GM12873 (cell line): ENCODE measurements around the gene NLRP11.
"Not testable (repeated sequence)": the region's sequence is repeated elsewhere in the genome, so short reads cannot be mapped to it uniquely, and the experiment has no call there.

Experiments
- TF ChIP-seq, protein P1 (sequence below): IDR thresholded peaks from 2 replicates; pipeline ENCODE4 v1.5.1; 2012; ENCODE audit warnings: low read depth, mild to moderate bottlenecking, moderate library complexity, low read length, control low read depth; ENCODE audit not compliant: insufficient read depth; ENCODE audit errors: missing control alignments

The NLRP11 gene

GRCh38 chr19:55801416-55801815, 30.4 kb downstream of the NLRP11 start:
- TF ChIP-seq, protein P1, sequence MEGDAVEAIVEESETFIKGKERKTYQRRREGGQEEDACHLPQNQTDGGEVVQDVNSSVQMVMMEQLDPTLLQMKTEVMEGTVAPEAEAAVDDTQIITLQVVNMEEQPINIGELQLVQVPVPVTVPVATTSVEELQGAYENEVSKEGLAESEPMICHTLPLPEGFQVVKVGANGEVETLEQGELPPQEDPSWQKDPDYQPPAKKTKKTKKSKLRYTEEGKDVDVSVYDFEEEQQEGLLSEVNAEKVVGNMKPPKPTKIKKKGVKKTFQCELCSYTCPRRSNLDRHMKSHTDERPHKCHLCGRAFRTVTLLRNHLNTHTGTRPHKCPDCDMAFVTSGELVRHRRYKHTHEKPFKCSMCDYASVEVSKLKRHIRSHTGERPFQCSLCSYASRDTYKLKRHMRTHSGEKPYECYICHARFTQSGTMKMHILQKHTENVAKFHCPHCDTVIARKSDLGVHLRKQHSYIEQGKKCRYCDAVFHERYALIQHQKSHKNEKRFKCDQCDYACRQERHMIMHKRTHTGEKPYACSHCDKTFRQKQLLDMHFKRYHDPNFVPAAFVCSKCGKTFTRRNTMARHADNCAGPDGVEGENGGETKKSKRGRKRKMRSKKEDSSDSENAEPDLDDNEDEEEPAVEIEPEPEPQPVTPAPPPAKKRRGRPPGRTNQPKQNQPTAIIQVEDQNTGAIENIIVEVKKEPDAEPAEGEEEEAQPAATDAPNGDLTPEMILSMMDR = no peak

DNA sequence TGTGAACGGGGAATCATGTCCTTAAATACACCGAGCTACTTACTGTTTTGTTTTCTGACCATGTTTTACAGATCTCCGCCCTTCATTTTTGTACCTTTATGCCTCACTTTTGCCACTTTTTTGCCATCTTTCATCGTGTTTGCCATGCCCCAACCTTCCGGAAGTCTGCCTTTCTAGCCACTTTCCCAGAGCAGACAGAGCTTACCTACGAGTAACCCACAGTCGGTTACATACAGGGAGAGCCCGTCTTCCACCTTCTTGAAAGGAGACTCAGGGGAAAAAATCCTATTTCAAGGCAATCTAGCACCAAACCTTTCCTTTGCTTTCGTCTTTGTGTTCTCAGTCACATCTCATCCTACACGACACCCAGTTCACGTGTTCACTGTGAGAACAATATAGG, 36.8 kb downstream of the NLRP11 start:
- TF ChIP-seq, protein P1 = no peak

DNA sequence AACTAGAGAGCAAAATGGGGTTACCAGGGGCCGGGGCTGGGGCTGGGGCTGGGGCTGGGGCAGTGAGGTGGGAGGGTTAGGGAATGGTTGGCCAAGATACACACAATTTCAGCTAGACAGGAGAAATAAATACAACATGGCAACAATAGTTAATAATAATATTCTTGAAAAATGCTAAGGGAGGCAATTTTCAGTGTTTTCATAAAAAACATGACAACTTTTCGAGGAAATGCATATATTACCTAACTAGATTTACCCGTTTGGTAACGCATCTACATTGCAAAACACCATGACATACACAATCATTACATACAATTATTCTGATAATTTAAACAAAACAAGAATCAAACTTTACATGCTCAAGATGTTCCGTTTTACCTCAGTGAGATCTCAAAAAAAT, 50.7 kb downstream of the NLRP11 start:
- TF ChIP-seq, protein P1 = no peak

- TF ChIP-seq, protein P1 = no peak
Measured at GRCh38 chr19:55778331-55778730, 53.5 kb downstream of the NLRP11 start.

DNA sequence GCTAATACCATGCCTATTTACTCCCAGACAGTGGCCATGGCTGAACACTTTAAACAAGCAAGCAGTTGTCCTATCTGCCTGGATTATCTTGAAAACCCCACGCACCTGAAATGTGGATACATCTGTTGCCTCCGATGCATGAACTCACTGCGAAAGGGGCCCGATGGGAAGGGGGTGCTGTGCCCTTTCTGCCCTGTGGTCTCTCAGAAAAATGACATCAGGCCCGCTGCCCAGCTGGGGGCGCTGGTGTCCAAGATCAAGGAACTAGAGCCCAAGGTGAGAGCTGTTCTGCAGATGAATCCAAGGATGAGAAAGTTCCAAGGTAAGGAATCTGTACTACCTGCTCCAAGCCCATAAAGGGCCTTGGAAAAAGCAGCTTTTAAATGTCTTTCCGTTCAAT, 54.3 kb downstream of the NLRP11 start:
- TF ChIP-seq, protein P1 = peak; percentile 45

DNA sequence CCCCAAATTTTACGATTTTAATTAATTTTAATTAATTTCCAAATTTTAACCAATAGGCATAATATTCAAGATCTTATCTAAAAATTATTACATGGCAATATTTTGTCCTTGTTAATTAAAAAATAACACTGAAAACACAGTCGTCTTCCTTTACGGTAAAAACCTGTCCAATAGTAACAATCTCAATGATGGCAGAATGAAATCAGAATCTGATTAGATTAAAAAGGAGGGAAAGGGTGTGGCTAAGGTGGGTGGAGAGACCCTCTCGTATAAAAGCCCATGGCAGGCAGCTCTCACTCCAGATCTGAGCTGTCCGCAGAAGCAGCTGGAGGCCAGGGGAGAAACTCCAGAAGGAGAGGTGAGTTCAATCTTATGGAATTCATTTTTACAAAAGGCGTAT, 63.0 kb downstream of the NLRP11 start, which contains the start of gene RFPL4AL1:
RFPL4AL1 (plus strand) TSS at position 301 of the 400 bp plus-strand sequence. CDS start 2,687 bp downstream, outside the sequence.
- TF ChIP-seq, protein P1 = not testable (repeated sequence)

DNA sequence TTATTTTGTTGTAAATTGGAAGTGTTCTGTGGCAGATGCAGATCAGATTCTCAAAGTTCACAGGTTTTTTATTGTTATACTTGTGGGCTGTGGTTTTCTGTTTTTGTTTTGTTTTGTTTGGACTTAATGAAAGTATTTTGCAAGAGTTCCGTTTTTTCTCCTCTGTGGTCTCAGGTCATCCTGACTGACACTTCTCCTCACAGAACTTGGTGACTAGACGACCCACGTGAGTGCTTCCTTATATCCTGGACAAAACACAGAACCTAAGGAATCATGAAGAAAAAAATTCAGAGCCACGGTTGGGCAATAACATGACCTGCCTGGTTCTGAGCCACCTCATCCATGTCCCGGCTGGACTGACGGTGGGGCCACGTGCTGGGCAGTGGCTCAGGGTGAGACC, 65.3 kb downstream of the NLRP11 start:
- TF ChIP-seq, protein P1 = no peak
